Kidney (tissue), 14 donors: ENCODE results near the gene PTK6. TPM values are rescaled to one million over a fixed set of nuclear protein-coding genes. Genes with fewer than 3 reads are reported as not detected.

Source experiments
- DNase-seq, 5 donors: peaks; one replicate each; pipeline ENCODE4 v3.0.0-alpha.2; 2013 to 2020
- FAIRE-seq: peaks from 2 replicates; lab custom pipeline; 2012; peaks lifted over from hg19 to GRCh38; lab: Jason Lieb, UNC
- H3K27ac ChIP-seq, 2 donors: one replicate each; pipeline ENCODE4 v1.7.0; 2013; ENCODE audit warnings: low read depth in 2 of 2, low read length in 2 of 2, inconsistent platforms in 1 of 2
- H3K27me3 ChIP-seq: one replicate; pipeline ENCODE4 v1.7.1; 2013; ENCODE audit warnings: low read length, inconsistent platforms; ENCODE audit not compliant: control insufficient read depth, insufficient read depth
- H3K36me3 ChIP-seq, 3 donors: one replicate each; pipeline versions ENCODE4 v1.7.0 to v1.7.1; 2013; ENCODE audit warnings: low read length in 3 of 3, control low read depth in 1 of 3, inconsistent platforms in 1 of 3; ENCODE audit not compliant: insufficient read depth in 3 of 3, control insufficient read depth in 2 of 3
- H3K4me1 ChIP-seq, 3 donors: one replicate each; pipeline versions ENCODE4 v1.7.0 to v1.7.1; 2013; ENCODE audit warnings: low read length in 3 of 3, inconsistent platforms in 1 of 3, low read depth in 1 of 3; ENCODE audit not compliant: control insufficient read depth in 2 of 3, insufficient read depth in 2 of 3
- H3K4me3 ChIP-seq, 3 donors: one replicate each; pipeline versions ENCODE4 v1.7.0 to v1.8.1; 2013; ENCODE audit warnings: low read length in 3 of 3, control low read depth in 1 of 3, inconsistent platforms in 1 of 3
- H3K9ac ChIP-seq, 3 donors: one replicate each; pipeline versions ENCODE4 v1.7.0 to v1.7.1; 2013; ENCODE audit warnings: low read length in 3 of 3, control low read depth in 1 of 3, inconsistent platforms in 1 of 3
- H3K9me3 ChIP-seq, 3 donors: one replicate each; pipeline versions ENCODE4 v1.7.0 to v1.7.1; 2013; ENCODE audit warnings: low read length in 3 of 3, control low read depth in 1 of 3, inconsistent platforms in 1 of 3; ENCODE audit not compliant: control insufficient read depth in 2 of 3, insufficient read depth in 1 of 3
- CTCF ChIP-seq: IDR thresholded peaks from 3 replicates; pipeline ENCODE4 v1.5.1; 2012; ENCODE audit warnings: mild to moderate bottlenecking, moderate library complexity, borderline replicate concordance; ENCODE audit not compliant: insufficient read depth; ENCODE audit errors: extremely low read depth
- intact Hi-C: fragments of 100-400 bp; cut with DNase I; formaldehyde crosslinking; loops from one replicate; pipeline ENCODE4 v1.11.1; 2022
- polyA plus RNA-seq: library from polyadenylated mRNA; stranded (reverse); fragments of 350-450 nt; fragmentation: Illumina TruSeq; extraction: RNeasy Lipid Tissue Mini Kit (QIAGEN cat#74804); gene quantifications from one replicate; pipeline ENCODE4 v1.2.3, GENCODE V29; 2014; ENCODE audit warnings: low read depth, low replicate concordance; ENCODE audit not compliant: insufficient read depth
- total RNA-seq: library from RNA; stranded (reverse); fragmentation: NEBNext Ultra II Directional; extraction: Animal tissue kit (Norgen Biotek cat#: 25700); gene quantifications from one replicate; pipeline ENCODE4 v1.2.1, GENCODE V29; 2021
- donor health status: control.
- donor health status: control.
- donor health status: control.
- donor health status: control.
- donor health status: control.
- donor health status: DM: yes; HTN: yes; CAD: no.
- donor health status: Normal renal cell carcinoma (clear cell type).

The PTK6 gene
- total and polyA plus RNA-seq, 2 donors from 2014 or later = 0.26 to 1.1 TPM

GRCh38 chr20:63497138-63497945 lies 39.8 kb downstream of the PTK6 start:
- H3K27me3 ChIP-seq = peaks cover 2% of the 10 kb centered on the region
- H3K4me1 ChIP-seq = peaks cover 0 to 2% (median 0%) of the 10 kb centered on the region in 3 donors
- H3K9me3 ChIP-seq = no peaks in the 10 kb centered on the region
- no peak for TF ChIP-seq CTCF
- intact Hi-C loops = no loop called here
- DNase-seq (peak in 1 of 5 donors; percentile 73), FAIRE-seq (no peak)
- no peak overlapping the region for H3K27ac ChIP-seq
- no peak overlapping the region for H3K9ac ChIP-seq
- no peak overlapping the region for H3K4me3 ChIP-seq
- no peaks in the 10 kb centered on the region for H3K36me3 ChIP-seq

GRCh38 chr20:63496596-63497120 lies 40.5 kb downstream of the PTK6 start:
- Histone ChIP-seq H3K9ac (no peak overlapping the region), H3K27me3 (peaks cover 2% of the 10 kb centered on the region), H3K36me3 (no peaks in the 10 kb centered on the region), H3K9me3 (no peaks in the 10 kb centered on the region), H3K4me3 (no peak overlapping the region), H3K27ac (no peak overlapping the region), H3K4me1 (peaks cover 0 to 2% (median 0%) of the 10 kb centered on the region in 3 donors)
- no peak for TF ChIP-seq CTCF
- intact Hi-C loops = no loop called here
- FAIRE-seq (no peak), DNase-seq (peak in 2 of 5 donors; percentile 63 to 65)

GRCh38 chr20:63495741-63496595 lies 41.2 kb downstream of the PTK6 start:
- Histone ChIP-seq H3K9me3 (no peaks in the 10 kb centered on the region), H3K4me3 (peak overlapping the region in 1 of 3 donors; percentile 41), H3K27me3 (peaks cover 2% of the 10 kb centered on the region), H3K27ac (no peak overlapping the region), H3K36me3 (no peaks in the 10 kb centered on the region), H3K4me1 (peaks cover 0 to 2% (median 0%) of the 10 kb centered on the region in 3 donors), H3K9ac (no peak overlapping the region)
- DNase-seq = peak in 4 of 5 donors; percentile 66 to 87 (median 71)
- TF ChIP-seq CTCF = peak; percentile 78
- intact Hi-C loops = no loop called here
- FAIRE-seq = no peak
